Mononuclear cell (primary cell): Measurements from ENCODE around the gene MYCT1. TPM values are rescaled to one million over a fixed set of nuclear protein-coding genes. Genes with fewer than 3 reads are reported as not detected.

Source experiments
- H3K27me3 ChIP-seq: 2 replicates; pipeline ENCODE4 v1.6.0; 2011; ENCODE audit warnings: low read length, control low read depth; ENCODE audit not compliant: insufficient read depth
- H3K4me1 ChIP-seq: 2 replicates; pipeline ENCODE4 v1.5.1; 2011; ENCODE audit warnings: mild to moderate bottlenecking, low read length, control low read depth; ENCODE audit not compliant: insufficient read depth
- H3K4me3 ChIP-seq: 2 replicates; pipeline ENCODE4 v1.5.1; 2011; ENCODE audit warnings: mild to moderate bottlenecking, low read length, moderate library complexity
- H3K9me3 ChIP-seq: 2 replicates; pipeline ENCODE4 v1.5.1; 2011; ENCODE audit warnings: low read depth, mild to moderate bottlenecking, control low read depth, low read length
- total RNA-seq: library from RNA; depleted of rRNA; stranded (reverse); fragments of >200 nt; gene quantifications from one replicate; pipeline ENCODE4 v1.2.3, GENCODE V29; 2012

MYCT1 gene
- total RNA-seq, 1 donor: 2.5 TPM

DNA sequence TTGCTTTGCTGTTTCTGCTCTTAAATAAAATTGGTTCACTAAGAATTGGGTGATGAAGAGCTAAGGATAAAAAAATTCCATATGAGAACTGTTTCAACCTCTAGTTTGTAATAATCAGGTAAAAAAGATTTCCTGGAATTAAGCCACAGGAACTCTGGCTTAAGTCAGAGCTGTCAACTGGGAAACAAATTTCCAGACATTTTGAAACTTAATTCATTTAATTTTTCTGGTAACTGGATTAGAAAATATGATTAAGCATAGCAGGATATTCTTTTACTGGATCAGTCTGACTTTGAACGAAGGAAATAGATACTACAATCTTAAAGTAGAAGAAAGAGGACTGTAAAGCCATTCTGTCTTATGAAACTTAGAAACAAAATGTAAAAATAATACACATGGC, 51.6 kb downstream of the MYCT1 start:
- H3K4me3 ChIP-seq: no peak overlapping the region
- no peaks in the 10 kb centered on the region for H3K27me3 ChIP-seq
- H3K4me1 ChIP-seq: no peaks in the 10 kb centered on the region
- H3K9me3 ChIP-seq: no peaks in the 10 kb centered on the region

DNA sequence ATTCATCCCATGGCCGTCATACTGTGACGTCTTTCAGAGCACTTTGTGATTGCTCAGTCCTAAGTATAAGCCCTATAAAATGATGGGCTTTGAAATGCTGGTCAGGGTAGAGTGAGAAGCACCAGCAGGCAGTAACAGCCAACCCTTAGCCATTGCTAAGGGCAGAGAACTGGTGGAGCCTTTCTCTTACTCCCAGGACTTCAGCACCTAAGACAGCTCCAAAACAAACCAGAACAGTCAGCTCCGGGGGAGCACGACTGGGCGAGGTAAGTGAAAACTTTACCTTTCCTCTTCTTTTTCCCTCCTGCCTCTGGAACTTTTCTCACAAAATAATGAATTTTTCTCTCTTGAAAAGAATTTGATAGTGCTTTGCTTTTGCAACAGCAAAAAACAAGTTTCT, 53.0 kb downstream of the MYCT1 start, which contains the start of gene VIP:
TSS of gene VIP (plus strand) at position 104 of the 400 bp plus-strand sequence. CDS start 1,381 bp downstream, outside the sequence.
- no peaks in the 10 kb centered on the region for H3K27me3 ChIP-seq
- no peaks in the 10 kb centered on the region for H3K4me1 ChIP-seq
- no peak within 1 kb of the TSS for H3K4me3 ChIP-seq
- H3K9me3 ChIP-seq: no peaks in the 10 kb centered on the region

GRCh38 chr6:152765331-152765730, 67.6 kb downstream of the MYCT1 start:
- H3K4me1 ChIP-seq: no peaks in the 10 kb centered on the region
- no peaks in the 10 kb centered on the region for H3K9me3 ChIP-seq
- H3K27me3 ChIP-seq: no peaks in the 10 kb centered on the region
- no peak overlapping the region for H3K4me3 ChIP-seq

DNA sequence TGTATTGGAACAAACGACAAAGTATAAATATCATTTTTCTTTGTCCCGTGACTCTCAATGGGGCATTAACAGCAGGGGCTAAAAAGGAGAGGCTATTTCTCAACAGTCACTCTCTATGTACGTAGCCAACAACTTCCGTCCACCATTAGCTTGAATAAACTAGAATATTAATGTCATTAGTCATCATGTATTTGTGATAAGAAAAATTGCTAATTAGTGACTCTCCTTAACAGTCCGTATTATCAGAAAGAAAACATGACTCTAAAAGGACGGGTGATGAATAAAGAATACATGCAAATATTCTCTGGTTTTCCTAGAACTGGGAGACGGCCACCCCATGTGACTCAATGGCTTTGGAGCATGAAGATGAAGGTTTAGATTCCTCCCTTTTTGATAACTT, 71.5 kb downstream of the MYCT1 start:
- H3K4me3 ChIP-seq: no peak overlapping the region
- no peaks in the 10 kb centered on the region for H3K4me1 ChIP-seq
- H3K27me3 ChIP-seq: no peaks in the 10 kb centered on the region
- H3K9me3 ChIP-seq: no peaks in the 10 kb centered on the region

GRCh38 chr6:152769993-152770392, 72.3 kb downstream of the MYCT1 start:
- no peaks in the 10 kb centered on the region for H3K27me3 ChIP-seq
- no peak overlapping the region for H3K4me3 ChIP-seq
- H3K4me1 ChIP-seq: no peaks in the 10 kb centered on the region
- no peaks in the 10 kb centered on the region for H3K9me3 ChIP-seq

GRCh38 chr6:152771061-152771687, 73.5 kb downstream of the MYCT1 start:
- no peaks in the 10 kb centered on the region for H3K4me1 ChIP-seq
- H3K27me3 ChIP-seq: no peaks in the 10 kb centered on the region
- H3K4me3 ChIP-seq: no peak overlapping the region
- no peaks in the 10 kb centered on the region for H3K9me3 ChIP-seq

Other genes starting within 250 kb of the MYCT1 start
- gene SYNE1, start 60.5 kb upstream of the MYCT1 start, total RNA-seq: 143 TPM
- not detected for gene VIP, start 52.9 kb downstream of the MYCT1 start, total RNA-seq